GM12892 (cell line): ENCODE results near the gene YPEL3.

Experiments used
- POLR2A ChIP-seq: IDR thresholded peaks from 2 replicates; pipeline ENCODE4 v1.6.1; 2011; ENCODE audit warnings: low read depth, low read length, control low read depth
- POLR2AphosphoS5 ChIP-seq: IDR thresholded peaks from 2 replicates; pipeline ENCODE4 v1.6.1; 2011; ENCODE audit warnings: low read depth, low read length, control low read depth
- TAF1 ChIP-seq: IDR thresholded peaks from 2 replicates; pipeline ENCODE4 v1.6.1; 2011; ENCODE audit warnings: low read depth, mild to moderate bottlenecking, control low read depth, low read length, borderline replicate concordance

DNA sequence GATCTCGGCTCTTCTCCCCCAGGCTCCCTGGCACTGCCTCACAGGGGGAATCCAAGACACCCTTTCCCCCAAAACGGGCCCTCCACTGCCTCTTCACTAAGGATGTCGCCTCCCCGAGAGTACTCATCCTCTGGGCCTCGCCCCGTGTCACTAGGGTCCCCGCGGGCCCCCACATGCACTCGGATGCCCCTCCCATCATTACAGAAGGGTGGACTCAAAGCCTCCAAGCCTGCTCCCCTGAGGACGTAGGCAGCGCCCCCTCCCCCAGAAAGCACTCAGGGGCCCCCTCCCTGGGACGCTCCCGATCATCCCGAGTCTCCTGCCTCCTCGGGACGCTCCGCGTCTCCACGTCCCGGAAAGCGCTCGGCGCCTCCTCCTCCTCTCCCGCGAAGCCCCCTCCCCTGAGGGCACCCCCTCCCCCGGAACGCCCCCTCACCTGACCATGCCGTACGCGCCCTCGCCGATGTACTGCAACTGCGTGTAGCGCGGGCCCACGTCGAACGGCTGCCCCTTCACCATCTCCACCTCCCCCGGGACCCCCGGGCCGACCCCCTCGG is 26.7 kb upstream of the YPEL3 start:
- no peak for TF ChIP-seq POLR2AphosphoS5
- no peak for TF ChIP-seq TAF1
- TF ChIP-seq POLR2A, result no peak
